Activated T-helper 9 cell treated with anti-CD3 and anti-CD28 coated beads, Interleukin-2, amount 50 U/mL, for 16 hours (primary cell): ENCODE data around the gene FNBP1L.

ENCODE experiments used
- DNase-seq: peaks from one replicate; pipeline ENCODE4 v3.0.0-alpha.2; 2020; ENCODE audit warnings: low read depth

Gene FNBP1L

DNA sequence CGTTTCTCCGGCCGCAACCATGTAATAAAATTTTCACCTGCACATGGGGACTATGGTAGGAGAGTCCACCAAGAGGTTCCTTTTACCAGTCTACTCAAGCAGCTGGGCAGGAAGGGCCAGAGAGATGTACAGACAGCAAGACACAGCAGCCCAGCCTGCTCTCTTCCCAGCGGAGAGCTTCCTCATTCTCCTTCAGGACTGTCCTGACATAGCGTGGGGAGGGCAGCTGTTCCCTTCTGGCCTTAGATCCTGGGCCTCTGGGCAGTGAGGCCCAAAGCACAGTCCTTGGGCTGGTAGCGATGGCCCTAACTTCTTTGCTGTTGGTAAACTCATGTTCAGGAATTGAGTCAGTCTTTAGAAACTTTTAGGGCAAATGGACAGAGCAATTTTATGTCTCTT, 144.6 kb downstream of the FNBP1L start:
- DNase-seq = no peak

DNA sequence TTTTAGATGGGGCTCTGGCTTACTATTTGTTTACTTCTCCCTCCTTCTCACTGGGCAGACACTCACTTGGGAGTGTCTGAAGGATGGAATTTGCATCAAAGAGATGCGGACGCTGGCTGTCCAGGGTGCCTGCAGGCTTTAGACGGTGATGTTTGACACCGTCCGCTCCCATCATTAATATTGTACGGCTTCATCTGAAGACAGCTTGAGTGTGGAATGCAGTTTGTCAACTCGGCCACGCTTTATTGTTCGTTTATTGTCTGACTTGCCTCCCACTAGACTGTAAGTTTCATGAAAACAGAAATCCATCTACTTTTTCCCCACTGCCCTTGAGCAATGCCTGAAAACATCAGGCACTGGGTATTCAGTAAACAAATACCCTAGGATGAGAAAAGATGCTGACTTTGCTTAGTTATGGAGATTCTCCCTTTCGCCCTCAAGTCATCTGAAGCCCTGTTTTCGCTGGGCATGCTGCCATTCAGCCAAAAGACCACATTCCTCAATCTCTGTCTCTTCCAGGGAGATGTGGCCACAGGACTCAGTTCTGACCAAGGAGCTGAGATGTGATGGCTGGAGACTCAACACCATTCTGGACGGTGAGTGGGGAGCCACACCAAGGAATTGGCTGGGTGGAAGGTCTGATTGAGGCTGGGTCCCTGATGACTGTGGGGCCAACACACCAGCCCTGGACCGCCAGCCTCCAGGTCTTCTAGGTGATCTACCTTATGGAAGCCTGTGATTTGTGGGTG, 146.1 kb downstream of the FNBP1L start:
- DNase-seq = no peak

DNA sequence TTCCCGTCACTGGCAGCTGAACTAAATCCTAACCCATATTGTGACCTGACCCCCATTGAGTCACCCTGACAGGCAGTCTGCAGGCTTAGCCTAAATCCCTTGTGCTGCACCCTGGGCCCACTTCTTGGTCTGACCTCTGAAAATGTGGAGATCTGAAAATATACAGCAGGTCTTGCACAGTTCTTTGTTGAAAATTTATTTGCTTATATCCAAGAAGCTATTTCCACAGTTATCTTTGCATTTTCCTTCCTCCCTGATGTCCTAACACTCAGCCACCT, 146.6 kb downstream of the FNBP1L start:
- DNase-seq = no peak

DNA sequence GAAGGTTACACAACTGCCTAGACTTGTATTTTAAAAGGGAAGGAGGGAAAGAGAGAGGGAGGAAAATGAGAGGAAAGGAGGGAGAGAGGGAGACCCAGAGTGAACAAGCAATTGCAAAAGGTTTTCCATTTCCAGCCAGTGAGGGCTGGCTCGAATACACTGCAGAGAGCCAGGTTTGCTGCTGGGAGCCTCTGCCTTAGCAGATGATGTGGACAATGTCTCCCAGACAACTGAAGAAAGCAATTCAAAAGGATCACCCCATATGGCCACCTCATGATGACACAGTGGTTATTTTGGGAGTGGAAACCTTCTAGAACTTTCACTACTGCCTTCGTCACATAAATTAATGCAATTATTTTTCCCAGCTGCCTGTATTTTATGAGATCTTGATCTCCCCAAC, 147.3 kb downstream of the FNBP1L start:
- DNase-seq = no peak

GRCh38 chr1:93595743-93596142, 147.8 kb downstream of the FNBP1L start:
- DNase-seq = no peak

GRCh38 chr1:93596329-93597089, 148.6 kb downstream of the FNBP1L start:
- DNase-seq = no peak

GRCh38 chr1:93597709-93598108, 149.8 kb downstream of the FNBP1L start:
- no peak for DNase-seq

GRCh38 chr1:93598396-93598795, 150.5 kb downstream of the FNBP1L start:
- DNase-seq = no peak

GRCh38 chr1:93598861-93599439, 151.0 kb downstream of the FNBP1L start:
- no peak for DNase-seq

- DNase-seq = no peak
Measured at GRCh38 chr1:93599479-93599878, 151.6 kb downstream of the FNBP1L start.

DNA sequence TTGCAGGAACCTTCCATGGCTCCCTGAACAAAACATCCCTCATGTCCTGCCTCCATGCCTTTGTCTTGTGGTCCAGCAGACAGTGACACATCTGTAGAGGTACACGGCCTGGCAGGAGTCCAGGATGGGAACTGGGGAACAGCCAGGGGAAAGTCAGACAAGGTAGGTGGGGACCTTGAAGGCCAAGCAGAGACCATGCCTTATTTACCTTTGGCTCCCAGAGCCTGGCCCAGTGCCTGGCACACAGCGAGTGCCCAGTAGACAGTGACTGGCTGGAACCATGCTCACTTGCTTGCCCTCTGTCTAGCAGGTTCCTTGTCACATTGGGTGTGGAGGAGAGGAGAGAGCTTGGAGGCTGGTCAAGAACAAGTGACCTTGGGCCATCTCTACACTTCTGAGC, 152.7 kb downstream of the FNBP1L start:
- DNase-seq = no peak

DNA sequence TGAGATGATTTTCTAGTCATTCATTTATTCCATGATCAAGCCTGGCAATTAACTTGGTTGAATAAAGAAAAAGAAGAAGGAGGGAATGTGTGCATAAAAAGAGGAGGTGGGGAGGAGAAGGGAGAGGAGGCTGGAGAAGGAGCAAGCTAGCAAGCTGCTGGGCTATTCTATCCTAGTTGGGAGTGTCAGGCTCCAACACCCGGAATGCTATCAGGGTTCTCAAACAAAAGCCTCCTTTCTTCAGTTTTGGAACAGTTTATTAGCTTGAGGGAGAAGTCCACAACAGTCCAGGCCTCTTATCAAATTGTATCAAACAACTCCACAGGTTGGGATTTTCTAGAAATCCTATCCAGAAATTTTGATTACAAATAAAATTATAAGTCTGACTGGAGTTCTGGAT, 153.8 kb downstream of the FNBP1L start:
- DNase-seq = no peak

GRCh38 chr1:93602101-93602500, 154.2 kb downstream of the FNBP1L start:
- no peak for DNase-seq

DNA sequence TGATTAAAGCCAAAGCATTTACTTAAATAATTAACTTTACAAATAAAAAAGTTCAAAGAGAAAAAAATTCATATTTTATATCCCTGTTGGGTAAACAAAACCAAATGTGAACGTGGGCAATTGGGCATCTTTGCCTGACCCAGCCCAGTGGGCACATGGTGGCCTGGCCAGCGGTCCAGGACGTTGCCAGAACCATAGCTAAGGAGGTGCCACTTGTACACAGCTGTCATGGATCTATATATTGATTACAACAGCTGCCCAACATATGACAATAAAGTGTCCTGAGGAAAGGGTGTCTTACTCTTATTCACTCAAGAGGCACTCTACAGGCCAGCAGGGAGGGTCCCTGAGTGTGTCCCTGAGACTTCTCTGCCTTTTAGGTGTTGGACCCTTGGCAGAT, 155.2 kb downstream of the FNBP1L start:
- no peak for DNase-seq

DNA sequence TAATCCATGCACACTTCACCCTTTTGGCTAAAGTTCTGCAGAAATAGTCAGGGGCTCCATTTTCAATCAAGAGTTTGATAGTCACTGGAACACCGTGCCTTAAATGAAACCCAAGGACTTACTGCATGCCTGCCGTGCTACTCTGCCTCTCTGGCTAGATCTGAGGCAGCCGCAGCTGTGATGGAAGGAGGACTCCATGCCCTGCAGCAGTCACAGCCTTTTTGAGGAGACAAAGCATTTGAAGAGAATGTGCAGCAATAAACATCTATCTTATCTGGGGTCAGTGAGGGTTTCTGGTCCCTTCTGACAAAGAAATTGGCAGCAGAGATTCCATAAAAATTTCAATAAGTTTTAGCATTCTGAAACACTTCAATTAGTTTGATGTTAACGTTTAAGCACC, 155.7 kb downstream of the FNBP1L start:
- DNase-seq = no peak
